ENCODE measurements around the gene OSTF1.

The OSTF1 gene

GRCh38 chr9:75128535-75128934, 40.2 kb downstream of the OSTF1 start:
- no peak for DNase-seq

- no peak for DNase-seq
Observed at GRCh38 chr9:75130172-75130571, 41.9 kb downstream of the OSTF1 start.

DNA sequence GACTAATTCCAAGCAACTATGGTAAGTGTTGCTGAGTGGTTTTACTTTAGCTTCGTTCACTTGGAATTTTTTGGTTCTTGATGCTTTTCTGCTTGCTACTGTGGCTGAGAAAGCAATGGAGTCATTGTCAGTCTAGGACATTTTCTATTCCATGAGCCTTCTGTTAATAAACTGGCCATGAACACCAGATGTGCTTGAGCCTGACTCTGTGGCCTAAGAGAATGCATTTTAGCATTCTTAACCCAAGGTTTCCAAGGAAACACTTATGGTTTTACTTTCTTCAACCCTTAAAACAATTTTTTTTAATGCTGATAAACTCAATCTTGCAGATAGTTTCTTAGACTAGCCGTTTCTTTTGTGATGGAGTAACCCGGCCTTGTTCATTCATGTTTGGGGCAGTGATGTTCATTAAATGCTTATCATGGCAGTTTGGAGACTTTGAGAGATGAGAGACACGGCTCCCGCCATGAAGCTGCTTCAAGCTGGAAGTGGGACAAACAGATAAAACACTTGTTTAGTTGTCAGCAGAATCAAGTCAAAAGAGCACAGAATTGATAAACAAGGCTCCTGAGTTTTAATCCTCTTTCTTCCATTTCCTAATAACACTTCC, 42.4 kb downstream of the OSTF1 start:
- no peak for DNase-seq

DNA sequence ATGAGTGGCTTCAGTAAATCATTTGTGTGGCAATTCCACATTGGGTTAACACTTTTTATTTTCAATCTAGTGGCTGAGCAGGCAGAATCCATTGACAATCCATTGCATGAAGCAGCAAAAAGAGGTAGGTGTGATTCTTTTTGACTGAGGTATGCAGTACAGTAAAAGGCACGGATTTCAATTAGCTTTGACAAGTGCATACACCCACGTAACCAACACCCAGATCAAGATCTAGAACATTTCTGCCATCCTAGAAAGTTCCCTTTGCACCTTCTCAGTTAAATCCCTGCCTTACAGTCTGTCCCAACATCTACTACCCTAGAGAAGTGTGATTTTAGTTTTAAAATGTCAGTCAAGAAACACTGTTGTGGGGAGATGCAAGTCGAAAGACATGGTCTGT, 43.4 kb downstream of the OSTF1 start:
- DNase-seq = no peak

- DNase-seq = no peak
Observed at GRCh38 chr9:75132244-75132643, 43.9 kb downstream of the OSTF1 start.

GRCh38 chr9:75133396-75133795, 45.1 kb downstream of the OSTF1 start:
- DNase-seq = no peak

DNA sequence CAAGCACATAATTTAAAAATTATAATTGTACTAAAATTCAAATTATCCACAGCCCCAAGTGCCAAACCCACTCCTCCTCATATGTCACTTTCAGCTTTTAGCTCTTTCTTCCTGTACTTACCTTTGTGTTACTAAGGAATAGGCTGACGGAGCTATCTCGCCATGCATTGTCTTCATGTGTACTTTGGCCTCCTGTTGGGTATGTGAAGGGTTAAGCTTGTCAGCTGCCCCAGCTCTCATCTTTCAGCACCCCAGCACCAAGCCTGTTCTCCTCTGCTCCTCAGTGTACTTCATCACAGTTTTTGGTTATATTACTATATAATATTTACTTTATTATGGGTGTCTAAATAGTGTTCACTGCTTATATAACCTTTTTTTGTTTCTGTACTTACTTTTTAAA, 46.2 kb downstream of the OSTF1 start:
- no peak for DNase-seq

DNA sequence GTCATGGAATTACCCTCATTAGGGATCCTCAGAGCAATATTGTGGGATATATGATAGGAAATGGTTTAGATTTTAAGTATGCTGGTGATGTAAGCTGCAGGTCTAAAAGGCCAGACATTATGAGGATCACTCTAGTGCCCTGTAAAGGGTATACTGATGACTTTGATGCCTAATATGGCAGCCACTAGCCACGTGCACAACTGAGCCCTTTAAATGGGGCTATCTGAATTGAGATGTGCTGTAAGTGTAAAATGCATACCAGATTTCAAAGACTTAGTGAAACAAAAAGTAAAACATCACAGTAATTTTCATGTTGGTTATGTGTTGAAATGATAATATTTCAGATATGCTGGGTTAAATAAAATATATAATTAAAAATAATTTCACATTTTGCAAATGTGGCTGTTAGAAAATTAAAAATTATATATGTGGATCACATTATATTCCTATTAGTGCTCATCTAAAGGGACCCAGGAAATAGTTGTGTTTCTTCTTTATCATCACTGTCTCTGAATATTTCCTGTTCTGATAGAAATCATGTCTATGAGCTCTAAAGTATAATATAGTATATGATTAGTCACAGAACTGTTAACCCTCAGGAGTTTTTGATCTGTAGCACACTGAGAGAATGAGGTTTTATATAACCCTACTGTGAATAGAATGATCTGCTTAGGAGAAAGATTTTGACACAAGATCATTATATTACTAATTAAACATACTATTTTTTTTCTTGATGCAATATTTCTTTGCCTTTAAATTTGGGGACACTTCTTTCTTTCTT, 50.1 kb downstream of the OSTF1 start:
- no peak for DNase-seq

- no peak for DNase-seq
Observed at GRCh38 chr9:75139201-75139600, 50.9 kb downstream of the OSTF1 start.

- no peak for DNase-seq
Observed at GRCh38 chr9:75140261-75140660, 51.9 kb downstream of the OSTF1 start.

GRCh38 chr9:75142202-75142601, 53.9 kb downstream of the OSTF1 start:
- DNase-seq = no peak

DNA sequence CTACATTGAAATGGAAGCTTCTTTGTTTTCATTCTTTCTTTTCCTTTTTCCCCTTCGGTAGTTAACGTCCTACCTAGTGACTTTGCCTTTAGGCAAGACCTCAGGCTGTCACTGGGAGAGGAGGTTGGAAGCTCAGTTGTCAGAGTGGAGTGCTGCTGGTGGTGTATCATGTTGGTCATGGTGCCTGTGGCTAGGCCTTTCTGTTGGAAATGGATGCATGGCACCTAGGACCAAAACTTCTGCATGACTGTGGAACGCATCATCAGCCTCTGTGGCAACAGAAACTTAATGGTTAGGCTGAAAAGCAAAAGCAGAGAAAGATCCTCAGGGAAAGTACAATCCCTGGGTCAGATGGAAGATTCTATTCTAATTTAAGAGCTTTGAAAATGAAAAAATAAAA, 57.9 kb downstream of the OSTF1 start:
- no peak for DNase-seq

- no peak for DNase-seq
Observed at GRCh38 chr9:75147638-75148037, 59.3 kb downstream of the OSTF1 start.

- no peak for DNase-seq
Observed at GRCh38 chr9:75148561-75148960, 60.2 kb downstream of the OSTF1 start.

DNA sequence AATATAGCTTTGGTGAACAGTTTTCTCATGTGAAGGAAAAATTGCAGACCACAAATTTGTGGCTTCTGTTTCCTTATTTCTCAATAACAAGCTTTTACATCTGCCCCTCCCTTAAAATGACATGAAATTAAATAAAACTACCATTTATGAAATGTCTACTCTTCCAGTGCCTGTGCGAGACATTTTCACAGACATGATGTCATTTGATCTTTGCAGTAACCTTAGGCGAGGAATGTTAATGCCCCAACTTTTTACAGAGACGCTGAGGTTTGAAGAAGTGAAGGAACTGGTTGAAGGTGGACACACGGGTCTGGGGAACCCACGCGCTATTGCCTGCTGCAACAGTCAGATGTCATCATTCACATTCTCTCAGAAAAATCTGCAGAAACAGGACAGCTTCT, 61.5 kb downstream of the OSTF1 start:
- DNase-seq = no peak

DNA sequence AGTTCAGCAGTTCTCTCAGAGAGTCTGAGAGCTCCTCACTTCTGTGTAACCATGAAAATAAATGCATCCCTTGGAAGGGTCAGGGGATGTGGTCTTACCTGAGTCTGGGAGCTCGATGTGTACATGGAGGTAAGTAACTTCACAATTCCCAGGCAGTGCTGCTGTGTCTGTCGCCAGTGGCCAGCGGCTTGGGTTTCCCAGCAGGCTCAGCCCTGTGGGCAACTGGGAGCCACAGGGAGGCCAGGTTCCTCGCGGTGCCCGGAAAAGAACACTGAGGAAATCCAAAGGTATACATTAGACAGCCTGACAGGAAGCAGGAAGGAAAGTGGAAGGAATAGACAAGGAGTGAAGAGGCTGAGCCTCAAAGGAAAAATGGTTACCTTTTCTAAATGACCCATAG, 62.2 kb downstream of the OSTF1 start:
- no peak for DNase-seq

- DNase-seq = peak; percentile 17
Observed at GRCh38 chr9:75152416-75152815, 64.1 kb downstream of the OSTF1 start.

- DNase-seq = no peak
Observed at GRCh38 chr9:75156858-75157257, 68.5 kb downstream of the OSTF1 start.

DNA sequence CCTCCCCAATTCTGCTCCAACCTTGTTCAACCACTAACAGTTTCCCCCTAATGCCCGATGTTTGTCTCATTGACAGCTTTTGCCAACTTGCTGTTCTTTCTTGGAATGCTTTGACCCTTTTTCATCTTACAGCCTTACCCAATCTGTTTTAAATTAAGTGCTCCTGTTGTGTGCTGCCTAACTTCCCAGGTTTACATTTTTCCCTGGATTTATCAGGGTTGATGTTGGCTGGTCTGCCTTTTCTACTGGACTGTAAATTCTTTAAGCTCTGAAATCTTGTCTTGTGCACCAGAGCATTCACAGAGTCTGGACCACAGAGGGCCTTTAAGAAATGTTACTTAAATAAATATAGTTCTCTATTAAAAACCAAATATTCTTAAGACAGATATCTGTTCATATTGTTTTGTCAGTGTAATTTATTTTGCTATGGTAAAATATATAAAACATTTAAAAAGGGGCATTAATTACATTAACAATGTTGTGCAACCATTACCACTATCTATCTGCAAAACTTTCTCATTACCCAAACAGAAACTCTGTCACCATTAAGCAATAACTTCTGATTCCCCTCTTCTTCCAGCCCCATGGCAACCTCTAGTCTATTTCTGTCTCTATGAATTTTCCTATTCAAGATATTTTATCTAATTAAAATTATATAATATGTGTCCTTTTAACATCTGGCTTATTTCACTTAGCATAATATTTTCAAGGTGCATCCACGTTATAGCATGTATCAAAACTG, 73.0 kb downstream of the OSTF1 start:
- no peak for DNase-seq

DNA sequence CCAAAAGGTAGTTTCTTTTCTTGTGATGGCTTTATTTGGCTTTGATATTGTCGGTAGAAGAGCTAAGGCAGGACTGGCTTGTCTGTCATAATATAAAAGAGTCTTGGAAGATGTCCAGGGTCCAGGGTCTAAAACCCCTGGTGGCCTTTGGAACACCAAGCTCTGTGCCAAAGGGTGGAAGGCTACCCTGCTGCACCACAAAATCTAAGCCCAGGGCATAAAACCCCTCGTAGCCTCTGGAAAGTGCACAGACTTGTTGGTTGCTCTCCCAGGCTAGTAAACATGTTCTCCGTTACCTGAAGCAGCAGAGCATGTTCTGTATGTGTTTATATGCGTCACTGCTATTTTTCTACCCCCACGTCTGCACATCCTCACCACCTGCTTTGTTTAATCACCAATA, 75.5 kb downstream of the OSTF1 start:
- no peak for DNase-seq

DNA sequence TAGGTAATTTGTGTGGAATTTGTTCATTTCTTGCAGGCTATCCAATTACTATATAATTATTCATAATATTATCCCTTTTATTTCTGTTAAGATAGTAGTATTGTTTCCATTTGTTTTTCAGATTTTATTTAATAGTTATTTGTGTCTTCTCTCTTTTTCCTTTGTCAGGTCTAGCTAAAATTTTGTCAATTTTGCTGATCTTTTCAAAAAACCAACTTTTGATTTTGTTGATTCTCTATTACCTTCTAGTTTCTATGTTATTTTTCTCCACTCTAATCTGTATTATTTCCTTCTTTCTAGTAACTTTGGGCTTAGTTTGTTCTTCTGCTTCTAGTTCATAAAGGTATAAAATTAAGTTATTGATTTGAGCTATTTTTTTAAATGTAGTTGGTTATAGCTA, 76.3 kb downstream of the OSTF1 start:
- DNase-seq = no peak

DNA sequence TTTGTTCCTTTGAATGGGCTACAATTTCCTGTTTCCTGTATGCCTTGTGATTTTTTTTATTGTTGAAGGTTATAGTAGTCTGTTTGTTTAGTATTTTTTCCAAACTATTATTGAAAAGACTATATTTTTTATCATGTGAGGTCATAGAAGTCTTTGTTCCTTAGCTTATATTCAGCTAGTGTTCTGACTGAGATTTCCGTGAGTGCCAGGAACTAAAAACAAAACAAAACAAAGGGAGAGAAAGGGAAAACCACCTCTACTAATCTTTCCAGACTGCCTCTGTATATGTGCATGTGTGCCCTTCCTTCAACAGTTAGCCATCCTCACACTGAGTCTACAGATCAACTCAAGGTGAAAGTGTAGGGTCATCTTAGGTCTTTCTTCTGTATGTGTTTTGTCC, 79.0 kb downstream of the OSTF1 start:
- no peak for DNase-seq

DNA sequence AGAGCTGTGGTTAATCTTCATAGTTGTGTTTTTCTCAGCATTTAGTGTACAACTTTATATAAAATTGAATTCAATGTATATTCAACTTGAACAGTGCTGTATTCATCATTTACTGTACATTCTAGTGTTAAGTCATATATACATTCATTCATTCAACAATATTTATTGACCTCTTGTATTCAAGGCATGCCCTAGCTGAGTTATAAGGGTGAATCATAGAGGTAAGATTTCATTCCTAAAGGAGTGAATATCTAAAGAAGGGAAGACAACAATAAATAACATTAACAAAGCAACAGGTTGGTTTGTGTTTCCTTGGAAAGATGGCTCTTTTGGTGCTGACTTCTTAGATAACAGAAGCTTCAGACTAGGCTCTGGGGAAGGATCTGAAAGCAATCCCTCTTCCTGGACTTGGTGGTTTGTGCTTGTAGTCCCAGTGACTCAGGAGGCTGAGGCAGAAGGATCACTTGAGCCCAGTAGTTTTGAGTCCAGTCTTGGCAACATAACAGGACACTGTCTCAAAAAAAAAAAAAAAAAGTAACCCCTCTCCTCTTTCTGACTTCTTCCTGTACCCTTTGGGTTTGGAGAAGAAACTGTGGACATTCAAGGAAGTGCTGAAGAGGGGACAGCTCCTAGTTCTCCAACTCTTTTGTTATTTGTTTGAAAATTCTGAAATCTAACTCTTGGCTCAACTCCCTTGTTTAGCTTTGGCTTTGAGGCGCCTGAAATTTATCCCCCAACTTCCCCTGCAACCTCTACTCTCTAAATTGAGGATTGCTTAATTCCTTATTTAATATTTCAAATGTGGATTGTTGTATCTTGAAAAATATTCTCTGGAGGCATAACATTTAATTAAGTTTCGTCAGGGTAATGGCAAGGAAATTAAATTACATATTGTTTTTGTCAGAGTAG, 80.2 kb downstream of the OSTF1 start:
- DNase-seq = no peak

Measured in activated naive CD4-positive, alpha-beta T cell treated with anti-CD3 and anti-CD28 coated beads, Interleukin-2, amount 50 U/mL, for 16 hours (primary cell).